Coronary artery (tissue), 2 donors: Measurements from ENCODE around the gene TENT5A.
A peak's percentile ranks its signal among the peaks of the same experiment; 100 is the strongest.

ENCODE experiments used
- DNase-seq: peaks from one replicate; pipeline ENCODE4 v3.0.0-alpha.2; 2017; ENCODE audit warnings: low spot score
- H3K27ac ChIP-seq, 2 donors: fragments of 200-600 bp; sonication (generic); one replicate each; pipeline ENCODE4 v1.5.1; 2016 to 2019
- H3K4me3 ChIP-seq: fragments of 200-600 bp; sonication (generic); 2 replicates; pipeline ENCODE4 v1.5.1; 2016; ENCODE audit warnings: mild to moderate bottlenecking, moderate library complexity
- CTCF ChIP-seq: fragments of 200-600 bp; sonication (generic); IDR thresholded peaks from one replicate; pipeline ENCODE4 v1.5.1; 2019; ENCODE audit warnings: antibody characterized with exemption

Gene TENT5A

GRCh38 chr6:81772741-81773140, 20.3 kb upstream of the TENT5A start:
- no peak for TF ChIP-seq CTCF
- DNase-seq, result no peak
- Histone ChIP-seq H3K27ac (no peak overlapping the region), H3K4me3 (no peak overlapping the region)

GRCh38 chr6:81771097-81771496, 18.6 kb upstream of the TENT5A start:
- no peak for DNase-seq
- no peak for TF ChIP-seq CTCF
- H3K4me3 ChIP-seq, result no peak overlapping the region
- H3K27ac ChIP-seq, result no peak overlapping the region

- TF ChIP-seq CTCF, result no peak
- DNase-seq, result no peak
- no peak overlapping the region for H3K27ac ChIP-seq
- no peak overlapping the region for H3K4me3 ChIP-seq
Measured at GRCh38 chr6:81770381-81770780, 17.9 kb upstream of the TENT5A start.

GRCh38 chr6:81769824-81770223, 17.3 kb upstream of the TENT5A start:
- H3K27ac ChIP-seq, result no peak overlapping the region
- no peak for DNase-seq
- H3K4me3 ChIP-seq, result no peak overlapping the region
- TF ChIP-seq CTCF, result no peak

- DNase-seq, result no peak
- no peak for TF ChIP-seq CTCF
- no peak overlapping the region for H3K4me3 ChIP-seq
Measured at GRCh38 chr6:81768150-81768942, 15.9 kb upstream of the TENT5A start.

GRCh38 chr6:81767163-81767891, 14.8 kb upstream of the TENT5A start:
- no peak for TF ChIP-seq CTCF
- DNase-seq, result no peak
- Histone ChIP-seq H3K27ac (peak overlapping the region; percentile 42 to 73), H3K4me3 (peak overlapping the region; percentile 39)

More at GRCh38 chr6:81768150-81768942, 15.9 kb upstream of the TENT5A start:
- H3K27ac ChIP-seq, result no peak overlapping the region
